H1 (cell line): ENCODE results near the gene KRTAP19-8. TPM values are rescaled to one million over a fixed set of nuclear protein-coding genes. Genes with fewer than 3 reads are reported as not detected.

Source experiments
- GABPA ChIP-seq: IDR thresholded peaks from 2 replicates; pipeline ENCODE4 v1.6.1; 2011; ENCODE audit warnings: mild to moderate bottlenecking, low read length, moderate library complexity, borderline replicate concordance; ENCODE audit not compliant: insufficient read depth
- polyA plus RNA-seq, 7 experiments: library from polyadenylated mRNA; depleted of rRNA in 3 of 7; stranded (reverse) in 5 of 7; unstranded in 2 of 7; fragments of >200 nt in 5 of 7; fragments of 200-250 nt in 2 of 7; gene quantifications; 1 replicate in 5 of 7; 2 replicates in 1 of 7; 4 replicates in 1 of 7; pipeline versions ENCODE4 v1.2.1 to v1.2.3, GENCODE V29; 2011 to 2013; ENCODE audit warnings: missing spikeins in 2 of 7, mixed read lengths in 2 of 7
- total RNA-seq: library from RNA; stranded (reverse); fragmentation: NEBNext Ultra II Directional; extraction: Animal tissue kit (Norgen Biotek cat#: 25700); gene quantifications from 2 replicates; pipeline ENCODE4 v1.2.1, GENCODE V29; 2021
- TF ChIP-seq, protein P1 (sequence below): IDR thresholded peaks from 2 replicates; pipeline ENCODE4 v1.6.1; 2012; ENCODE audit warnings: low read length, inconsistent platforms
- TF ChIP-seq, protein P2 (sequence below), 3 experiments: IDR thresholded peaks; 1 replicate in 2 of 3; 2 replicates in 1 of 3; pipeline versions ENCODE4 v1.5.1 to v1.6.1; 2011; ENCODE audit warnings: low read length in 3 of 3, mild to moderate bottlenecking in 3 of 3, inconsistent platforms in 2 of 3, low read depth in 1 of 3, moderate library complexity in 1 of 3; ENCODE audit not compliant: insufficient read depth in 1 of 3; ENCODE audit errors: control extremely low read depth in 1 of 3

KRTAP19-8 gene
- total and polyA plus RNA-seq, 2 of the 8 experiments (the other 6 are each of a cell fraction or from before 2014, with no cell fraction given): not detected

GRCh38 chr21:31003471-31003870, 34.8 kb downstream of the KRTAP19-8 start (continued):
- TF ChIP-seq GABPA: no peak
- TF ChIP-seq, protein P1, sequence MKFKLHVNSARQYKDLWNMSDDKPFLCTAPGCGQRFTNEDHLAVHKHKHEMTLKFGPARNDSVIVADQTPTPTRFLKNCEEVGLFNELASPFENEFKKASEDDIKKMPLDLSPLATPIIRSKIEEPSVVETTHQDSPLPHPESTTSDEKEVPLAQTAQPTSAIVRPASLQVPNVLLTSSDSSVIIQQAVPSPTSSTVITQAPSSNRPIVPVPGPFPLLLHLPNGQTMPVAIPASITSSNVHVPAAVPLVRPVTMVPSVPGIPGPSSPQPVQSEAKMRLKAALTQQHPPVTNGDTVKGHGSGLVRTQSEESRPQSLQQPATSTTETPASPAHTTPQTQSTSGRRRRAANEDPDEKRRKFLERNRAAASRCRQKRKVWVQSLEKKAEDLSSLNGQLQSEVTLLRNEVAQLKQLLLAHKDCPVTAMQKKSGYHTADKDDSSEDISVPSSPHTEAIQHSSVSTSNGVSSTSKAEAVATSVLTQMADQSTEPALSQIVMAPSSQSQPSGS: no peak
- TF ChIP-seq, protein P2, sequence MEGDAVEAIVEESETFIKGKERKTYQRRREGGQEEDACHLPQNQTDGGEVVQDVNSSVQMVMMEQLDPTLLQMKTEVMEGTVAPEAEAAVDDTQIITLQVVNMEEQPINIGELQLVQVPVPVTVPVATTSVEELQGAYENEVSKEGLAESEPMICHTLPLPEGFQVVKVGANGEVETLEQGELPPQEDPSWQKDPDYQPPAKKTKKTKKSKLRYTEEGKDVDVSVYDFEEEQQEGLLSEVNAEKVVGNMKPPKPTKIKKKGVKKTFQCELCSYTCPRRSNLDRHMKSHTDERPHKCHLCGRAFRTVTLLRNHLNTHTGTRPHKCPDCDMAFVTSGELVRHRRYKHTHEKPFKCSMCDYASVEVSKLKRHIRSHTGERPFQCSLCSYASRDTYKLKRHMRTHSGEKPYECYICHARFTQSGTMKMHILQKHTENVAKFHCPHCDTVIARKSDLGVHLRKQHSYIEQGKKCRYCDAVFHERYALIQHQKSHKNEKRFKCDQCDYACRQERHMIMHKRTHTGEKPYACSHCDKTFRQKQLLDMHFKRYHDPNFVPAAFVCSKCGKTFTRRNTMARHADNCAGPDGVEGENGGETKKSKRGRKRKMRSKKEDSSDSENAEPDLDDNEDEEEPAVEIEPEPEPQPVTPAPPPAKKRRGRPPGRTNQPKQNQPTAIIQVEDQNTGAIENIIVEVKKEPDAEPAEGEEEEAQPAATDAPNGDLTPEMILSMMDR (IDR thresholded peaks at IDR 0.05; ENCODE audit: control extremely low read depth in 1 of 3, insufficient read depth in 1 of 3, low read depth in 1 of 3, low read length in 3 of 3): no peak
